Naive thymus-derived CD8-positive, alpha-beta T cell (primary cell): Measurements from ENCODE around the gene CD4. TPM values are rescaled to one million over a fixed set of nuclear protein-coding genes. Genes with fewer than 3 reads are reported as not detected.
"Not testable (repeated sequence)": the region's sequence is repeated elsewhere in the genome, so short reads cannot be mapped to it uniquely, and the experiment has no call there.

ENCODE experiments used
- ATAC-seq, 2 donors: fragments of 150-1000 bp; cut with Tn5 transposase in 1 of 2; sonication (Bioruptor Pico), chemical (Tn5 transposase) in 1 of 2; 1 replicate in 1 of 2; 2 replicates in 1 of 2; pipeline ENCODE4 v1.10.0; 2021; ENCODE audit warnings: mild to moderate bottlenecking in 2 of 2, moderate library complexity in 2 of 2
- POLR2A ChIA-PET: fragments of 350-600 bp; sonication (Branson Sonifier 250); formaldehyde crosslinking; loops from one replicate; lab custom pipeline; 2021; ENCODE audit warnings: antibody characterized with exemption; lab: Charles Lee
- DNase-seq, 10 donors: peaks; one replicate each; pipeline versions ENCODE4 v3.0.0 to v3.0.0-alpha.2; 2020 to 2022
- H3K27ac Mint-ChIP-seq, 10 donors: one replicate each; pipeline ENCODE4 v1.8.0; 2020 to 2022; ENCODE audit warnings: mild to moderate bottlenecking in 10 of 10, mixed read lengths in 10 of 10, moderate library complexity in 4 of 10, inconsistent platforms in 1 of 10
- H3K27me3 Mint-ChIP-seq, 5 donors: one replicate each; pipeline ENCODE4 v1.8.0; 2021 to 2022; ENCODE audit warnings: mixed read lengths in 5 of 5
- H3K36me3 Mint-ChIP-seq, 3 donors: one replicate each; pipeline ENCODE4 v1.8.0; 2020 to 2022; ENCODE audit warnings: mixed read lengths in 3 of 3, mild to moderate bottlenecking in 2 of 3, inconsistent platforms in 1 of 3
- H3K4me1 Mint-ChIP-seq, 4 donors: one replicate each; pipeline ENCODE4 v1.8.0; 2021 to 2022; ENCODE audit warnings: mixed read lengths in 4 of 4
- H3K4me3 Mint-ChIP-seq, 10 donors: one replicate each; pipeline ENCODE4 v1.8.0; 2020 to 2022; ENCODE audit warnings: mild to moderate bottlenecking in 10 of 10, mixed read lengths in 10 of 10, moderate library complexity in 6 of 10, inconsistent platforms in 1 of 10
- H3K9me3 Mint-ChIP-seq, 9 donors: one replicate each; pipeline ENCODE4 v1.8.0; 2020 to 2022; ENCODE audit warnings: mixed read lengths in 9 of 9, mild to moderate bottlenecking in 3 of 9, inconsistent platforms in 1 of 9, moderate library complexity in 1 of 9
- polyA plus RNA-seq, 3 donors: library from polyadenylated mRNA; unstranded; fragments of 300-500 nt; fragmentation: Illumina TruSeq; gene quantifications; one replicate each; pipeline ENCODE4 v1.2.3, GENCODE V29; 2021
- total RNA-seq, 8 experiments: library from RNA in 2 of 8; stranded (reverse) in 2 of 8; gene quantifications; one replicate each; pipeline ENCODE4 v1.2.3 and lab custom pipeline; 2021 to 2026

CD4 gene
- total RNA-seq: 1 to 10 TPM; 1.4 to 1.5 TPM
- 1 to 10 TPM in 1 of 3 donors, under 1 TPM in 2; 0.39 to 1.3 (median 0.53) TPM for polyA plus RNA-seq
- 0.08 to 1.5 (median 0.42) reads per million in 6 experiments for total RNA-seq (lab: John Stamatoyannopoulos, UW)

GRCh38 chr12:6788972-6789924 is at the start of gene CD4:
Gene CD4, plus strand, starts transcription at chr12:6789528. Its CDS starts 10,611 bp downstream, at chr12:6800139.
- Mint-ChIP-seq H3K27me3 (peaks cover 0 to 2% (median 0%) of the 10 kb centered on the region in 5 donors), H3K27ac (peak within 1 kb of the TSS in 7 of 10 donors; percentile 35 to 84 (median 40)), H3K4me3 (peak within 1 kb of the TSS in 6 of 10 donors; percentile 6 to 65 (median 29)), H3K9me3 (no peaks in the 10 kb centered on the region), H3K36me3 (no peaks in the 10 kb centered on the region), H3K4me1 (peaks cover 30 to 60% (median 53%) of the 10 kb centered on the region in 4 donors)
- POLR2A ChIA-PET: interaction anchor here (0.5 to 1.2 kb wide), 2 partner anchors 36 to 39 kb away, joined by 3 read pairs; partner anchors contain the start of genes MLF2 and P3H3
- ATAC-seq: no peak
- DNase-seq: no peak

- POLR2A ChIA-PET, H3K36me3 Mint-ChIP-seq, DNase-seq, ATAC-seq, H3K27me3 Mint-ChIP-seq, H3K4me3 Mint-ChIP-seq, H3K9me3 Mint-ChIP-seq: not testable (repeated sequence)
- Mint-ChIP-seq H3K27ac (peak overlapping the region in 1 of 10 donors; percentile 75), H3K4me1 (peaks cover 13 to 16% (median 15%) of the 10 kb centered on the region in 4 donors)
Observed at GRCh38 chr12:6742080-6742479, 47.2 kb upstream of the CD4 start.

- Mint-ChIP-seq H3K27me3 (no peaks in the 10 kb centered on the region), H3K4me1 (peaks cover 13 to 18% (median 15%) of the 10 kb centered on the region in 4 donors)
Observed at GRCh38 chr12:6742834-6743233, 46.5 kb upstream of the CD4 start.

GRCh38 chr12:6743300-6743699 is 46.0 kb upstream of the CD4 start:
- DNase-seq, POLR2A ChIA-PET, H3K4me3 Mint-ChIP-seq, H3K27me3 Mint-ChIP-seq, ATAC-seq, H3K9me3 Mint-ChIP-seq: not testable (repeated sequence)
- Mint-ChIP-seq H3K4me1 (peaks cover 13 to 18% (median 15%) of the 10 kb centered on the region in 4 donors), H3K27ac (peak overlapping the region in 2 of 10 donors; percentile 11 to 40), H3K36me3 (peaks cover 0 to 21% (median 8%) of the 10 kb centered on the region in 3 donors)

More at GRCh38 chr12:6742834-6743233, 46.5 kb upstream of the CD4 start:
- POLR2A ChIA-PET: no interaction called here
- ATAC-seq (no peak), DNase-seq (no peak)
- Mint-ChIP-seq H3K36me3 (peaks cover 0 to 16% (median 5%) of the 10 kb centered on the region in 3 donors), H3K27ac (no peak overlapping the region), H3K9me3 (no peaks in the 10 kb centered on the region), H3K4me3 (no peak overlapping the region)

- DNase-seq (peak in 3 of 10 donors; percentile 22 to 47 (median 36)), ATAC-seq (peak; percentile 79 to 94)
- peaks cover 0 to 46% (median 9%) of the 10 kb centered on the region in 3 donors for H3K36me3 Mint-ChIP-seq
- H3K27me3 Mint-ChIP-seq: no peaks in the 10 kb centered on the region
- H3K27ac Mint-ChIP-seq: peak overlapping the region; percentile 56 to 92 (median 84)
- no peaks in the 10 kb centered on the region for H3K9me3 Mint-ChIP-seq
- peaks cover 13 to 20% (median 18%) of the 10 kb centered on the region in 4 donors for H3K4me1 Mint-ChIP-seq
- POLR2A ChIA-PET: interaction anchor here (0.8 to 1.2 kb wide), 2 partner anchors 14 to 22 kb away, joined by 3 read pairs; partner anchors contain the start of gene COPS7A
- peak overlapping the region in 2 of 10 donors; percentile 5 to 17 for H3K4me3 Mint-ChIP-seq
Observed at GRCh38 chr12:6745741-6746525, 43.4 kb upstream of the CD4 start.

GRCh38 chr12:6747216-6747615 is 42.1 kb upstream of the CD4 start:
- ATAC-seq (no peak), DNase-seq (no peak)
- H3K27ac Mint-ChIP-seq: peak overlapping the region in 7 of 10 donors; percentile 9 to 57 (median 45)
- H3K9me3 Mint-ChIP-seq: no peaks in the 10 kb centered on the region
- peaks cover 18 to 31% (median 27%) of the 10 kb centered on the region in 4 donors for H3K4me1 Mint-ChIP-seq
- H3K27me3 Mint-ChIP-seq: no peaks in the 10 kb centered on the region
- POLR2A ChIA-PET: interaction anchor here (0.8 kb wide), 1 partner anchor 15 kb away, joined by 3 read pairs; no protein-coding TSS in a partner anchor
- peaks cover 0 to 55% (median 9%) of the 10 kb centered on the region in 3 donors for H3K36me3 Mint-ChIP-seq
- H3K4me3 Mint-ChIP-seq: peak overlapping the region in 1 of 10 donors; percentile 30

GRCh38 chr12:6748761-6749160 is 40.6 kb upstream of the CD4 start:
- no peak overlapping the region for H3K27ac Mint-ChIP-seq
- H3K9me3 Mint-ChIP-seq: no peaks in the 10 kb centered on the region
- peak overlapping the region in 2 of 10 donors; percentile 10 to 14 for H3K4me3 Mint-ChIP-seq
- peaks cover 22 to 46% (median 37%) of the 10 kb centered on the region in 4 donors for H3K4me1 Mint-ChIP-seq
- ATAC-seq (no peak), DNase-seq (no peak)
- H3K36me3 Mint-ChIP-seq: peaks cover 0 to 55% (median 9%) of the 10 kb centered on the region in 3 donors
- H3K27me3 Mint-ChIP-seq: peaks cover 0 to 2% (median 0%) of the 10 kb centered on the region in 5 donors
- POLR2A ChIA-PET: no interaction called here

GRCh38 chr12:6750506-6750905 is 38.8 kb upstream of the CD4 start:
- Mint-ChIP-seq H3K4me3 (peak overlapping the region in 2 of 10 donors; percentile 26 to 45), H3K27ac (peak overlapping the region in 4 of 10 donors; percentile 56 to 99 (median 73)), H3K4me1 (peaks cover 15 to 42% (median 32%) of the 10 kb centered on the region in 4 donors), H3K9me3 (no peaks in the 10 kb centered on the region), H3K27me3 (peaks cover 0 to 2% (median 0%) of the 10 kb centered on the region in 5 donors), H3K36me3 (peaks cover 0 to 55% (median 9%) of the 10 kb centered on the region in 3 donors)
- POLR2A ChIA-PET: interaction anchor here (4.2 kb wide), 1 partner anchor 26 kb away, joined by 40 read pairs; the partner anchor contains the start of gene COPS7A
- no peak for ATAC-seq
- DNase-seq: no peak

- Mint-ChIP-seq H3K9me3 (no peaks in the 10 kb centered on the region), H3K4me1 (peaks cover 11 to 36% (median 26%) of the 10 kb centered on the region in 4 donors), H3K27ac (peak overlapping the region; percentile 84 to 100 (median 98)), H3K27me3 (peaks cover 0 to 2% (median 0%) of the 10 kb centered on the region in 5 donors), H3K36me3 (peaks cover 0 to 48% (median 9%) of the 10 kb centered on the region in 3 donors), H3K4me3 (peak overlapping the region; percentile 92 to 98 (median 94))
- POLR2A ChIA-PET: interaction anchor here (1.6 to 4.2 kb wide), 5 partner anchors 7 to 101 kb away, joined by 4 to 40 read pairs (median 16); partner anchors contain the start of genes COPS7A and USP5
- DNase-seq: no peak
- ATAC-seq: no peak
Observed at GRCh38 chr12:6751767-6752166, 37.6 kb upstream of the CD4 start.

- no peak for ATAC-seq
- H3K36me3 Mint-ChIP-seq: peaks cover 0 to 43% (median 9%) of the 10 kb centered on the region in 3 donors
- peak overlapping the region; percentile 92 to 98 (median 94) for H3K4me3 Mint-ChIP-seq
- peak overlapping the region; percentile 84 to 100 (median 98) for H3K27ac Mint-ChIP-seq
- H3K4me1 Mint-ChIP-seq: peaks cover 11 to 36% (median 24%) of the 10 kb centered on the region in 4 donors
- H3K27me3 Mint-ChIP-seq: peaks cover 0 to 2% (median 0%) of the 10 kb centered on the region in 5 donors
- POLR2A ChIA-PET: interaction anchor here (0.5 to 4.2 kb wide), 30 partner anchors 8 to 356 kb away, joined by 3 to 40 read pairs (median 5); partner anchors contain the start of genes C12orf57, CD4, COPS7A and GAPDH
- DNase-seq: peak in 5 of 10 donors; percentile 26 to 75 (median 37)
- no peaks in the 10 kb centered on the region for H3K9me3 Mint-ChIP-seq
Observed at GRCh38 chr12:6752167-6752920, 37.0 kb upstream of the CD4 start.
